PC-9 (cell line): ENCODE data around the gene NRG2. TPM values are rescaled to one million over a fixed set of nuclear protein-coding genes. Genes with fewer than 3 reads are reported as not detected.

ENCODE experiments used
- BruUV-seq: library from RNA; stranded (reverse); fragments of 400-500 nt; replicated peaks from 2 replicates; lab custom pipeline; 2021; lab: Mats Ljungman, UMichigan
- CTCF ChIA-PET: fragments of 300-600 bp; sonication (Branson Sonifier 250); formaldehyde crosslinking; loops from one replicate; lab custom pipeline; 2022; ENCODE audit warnings: antibody characterized with exemption; lab: Charles Lee
- POLR2A ChIA-PET: fragments of 300-600 bp; sonication (Branson Sonifier 250); formaldehyde crosslinking; loops from one replicate; lab custom pipeline; 2022; ENCODE audit warnings: antibody characterized with exemption; ENCODE audit not compliant: unreplicated experiment; lab: Charles Lee
- DNase-seq, 2 experiments: peaks; one replicate each; pipeline versions ENCODE4 v3.0.0 to v3.0.0-alpha.2; 2015 to 2022; ENCODE audit warnings: mixed read lengths in 1 of 2
- H2AFZ ChIP-seq: fragments of 200-600 bp; sonication (generic); 2 replicates; pipeline ENCODE4 v1.8.1; 2017; ENCODE audit warnings: antibody characterized with exemption
- H3F3A ChIP-seq: fragments of 200-600 bp; sonication (generic); 2 replicates; pipeline ENCODE4 v1.8.1; 2017; ENCODE audit warnings: antibody characterized with exemption, mild to moderate bottlenecking, low read depth; ENCODE audit not compliant: insufficient read depth
- H3K27ac ChIP-seq: fragments of 200-600 bp; sonication (generic); 2 replicates; pipeline ENCODE4 v1.6.1; 2016; ENCODE audit warnings: mixed run types
- H3K27me3 ChIP-seq: fragments of 200-600 bp; sonication (generic); 2 replicates; pipeline ENCODE4 v1.6.1; 2016; ENCODE audit warnings: low read depth, mixed run types; ENCODE audit not compliant: insufficient read depth
- H3K36me3 ChIP-seq: fragments of 200-600 bp; sonication (generic); 2 replicates; pipeline ENCODE4 v1.6.1; 2016; ENCODE audit warnings: low read depth, mixed run types
- H3K4me1 ChIP-seq: fragments of 200-600 bp; sonication (generic); replicated peaks from 2 replicates; pipeline ENCODE4 v1.6.1; 2016; ENCODE audit warnings: mixed run types; ENCODE audit not compliant: insufficient read depth
- H3K4me2 ChIP-seq: fragments of 200-600 bp; sonication (generic); 2 replicates; pipeline ENCODE4 v1.6.1; 2017; ENCODE audit warnings: mixed run types
- H3K4me3 ChIP-seq: fragments of 200-600 bp; sonication (generic); 2 replicates; pipeline ENCODE4 v1.6.1; 2016; ENCODE audit warnings: mixed run types
- H3K79me2 ChIP-seq: fragments of 200-600 bp; sonication (generic); 2 replicates; pipeline ENCODE4 v1.6.1; 2017; ENCODE audit warnings: low read depth, mixed run types
- H3K9me2 ChIP-seq: fragments of 200-600 bp; sonication (generic); 2 replicates; pipeline ENCODE4 v1.8.1; 2017; ENCODE audit warnings: mild to moderate bottlenecking; ENCODE audit not compliant: insufficient read depth
- H3K9me3 ChIP-seq: fragments of 200-600 bp; sonication (generic); 2 replicates; pipeline ENCODE4 v1.8.1; 2016; ENCODE audit warnings: low read depth; ENCODE audit not compliant: insufficient read depth
- H4K20me1 ChIP-seq: fragments of 200-600 bp; sonication (generic); 2 replicates; pipeline ENCODE4 v1.8.1; 2017; ENCODE audit not compliant: insufficient read depth
- CTCF ChIP-seq: fragments of 200-600 bp; sonication (generic); conservative IDR thresholded peaks from 2 replicates; pipeline ENCODE4 v1.6.1; 2017; ENCODE audit warnings: mixed run types, antibody characterized with exemption, mild to moderate bottlenecking, moderate library complexity
- EZH2 ChIP-seq: fragments of 200-600 bp; sonication (generic); IDR thresholded peaks from 2 replicates; pipeline ENCODE4 v1.8.0; 2017; ENCODE audit warnings: antibody characterized with exemption, low read depth
- intact Hi-C: fragments of 100-400 bp; cut with micrococcal nuclease; formaldehyde crosslinking; loops from one replicate; pipeline ENCODE4 v1.10.0; 2022; ENCODE audit not compliant: unreplicated experiment
- total RNA-seq: library from RNA; stranded (reverse); gene quantifications from 2 replicates; pipeline ENCODE4 v1.2.3, GENCODE V29; 2021

The NRG2 gene
- total RNA-seq, 1 experiment from 2014 or later = not detected

GRCh38 chr5:140007311-140007710 is 35.8 kb downstream of the NRG2 start:
- Histone ChIP-seq H3F3A (peaks cover 16% of the 10 kb centered on the region), H4K20me1 (0 out of 2 replicates have a peak, but pooled peaks cover 3% of the 10 kb centered on the region), H3K79me2 (no peaks in the 10 kb centered on the region), H3K27ac (no peak overlapping the region), H3K9me3 (no peaks in the 10 kb centered on the region), H3K9me2 (no peaks in the 10 kb centered on the region), H3K4me3 (no peak overlapping the region), H2AFZ (no peak overlapping the region), H3K4me1 (peaks cover 17% of the 10 kb centered on the region), H3K27me3 (peaks cover 6% of the 10 kb centered on the region; the same call in 1 of the 2 replicates), H3K4me2 (no peak overlapping the region), H3K36me3 (no peaks in the 10 kb centered on the region)
- POLR2A ChIA-PET = no interaction called here
- DNase-seq = no peak
- TF ChIP-seq EZH2 (no peak), CTCF (no peak)
- no TSS peak for BruUV-seq
- intact Hi-C loops = no loop called here
- CTCF ChIA-PET = no interaction called here

- no TSS peak for BruUV-seq
- no peak for DNase-seq
Observed at GRCh38 chr5:140005145-140005591, 37.9 kb downstream of the NRG2 start.

GRCh38 chr5:140004174-140004573 is 38.9 kb downstream of the NRG2 start:
- intact Hi-C loops = no loop called here
- no peaks in the 10 kb centered on the region for H3K36me3 ChIP-seq
- no peak overlapping the region for H3K4me3 ChIP-seq

More at GRCh38 chr5:140005145-140005591, 37.9 kb downstream of the NRG2 start:
- Histone ChIP-seq H3K27me3 (peaks cover 6% of the 10 kb centered on the region; the same call in 1 of the 2 replicates), H3K4me3 (no peak overlapping the region), H3F3A (0 out of 2 replicates have a peak, but pooled peaks cover under 1% of the 10 kb centered on the region), H3K36me3 (no peaks in the 10 kb centered on the region), H3K9me3 (no peaks in the 10 kb centered on the region), H3K4me2 (no peak overlapping the region), H2AFZ (no peak overlapping the region), H3K4me1 (peaks cover under 1% of the 10 kb centered on the region; the same call in 1 of the 2 replicates), H3K9me2 (no peaks in the 10 kb centered on the region), H3K27ac (no peak overlapping the region), H4K20me1 (no peaks in the 10 kb centered on the region), H3K79me2 (no peaks in the 10 kb centered on the region)
- intact Hi-C loops = no loop called here
- POLR2A ChIA-PET = interaction anchor here (0.6 kb wide), 1 partner anchor 68 kb away, joined by 3 read pairs; no protein-coding TSS in a partner anchor
- TF ChIP-seq EZH2 = no peak
- no peak for TF ChIP-seq CTCF
- CTCF ChIA-PET = no interaction called here

More at GRCh38 chr5:140004174-140004573, 38.9 kb downstream of the NRG2 start:
- no peak overlapping the region for H2AFZ ChIP-seq
- no peaks in the 10 kb centered on the region for H3F3A ChIP-seq
- H4K20me1 ChIP-seq = no peaks in the 10 kb centered on the region
- H3K79me2 ChIP-seq = no peaks in the 10 kb centered on the region
- H3K4me1 ChIP-seq = no peaks in the 10 kb centered on the region
- CTCF ChIA-PET = no interaction called here
- H3K9me2 ChIP-seq = no peaks in the 10 kb centered on the region
- H3K9me3 ChIP-seq = no peaks in the 10 kb centered on the region
- H3K27me3 ChIP-seq = peaks cover 6% of the 10 kb centered on the region; the same call in 1 of the 2 replicates
- no TSS peak for BruUV-seq
- H3K27ac ChIP-seq = no peak overlapping the region
- TF ChIP-seq EZH2 = no peak
- DNase-seq = no peak
- no peak overlapping the region for H3K4me2 ChIP-seq
- POLR2A ChIA-PET = no interaction called here
